HEK293 (cell line): Measurements from ENCODE around the gene CTPS2.
A peak's percentile ranks its signal among the peaks of the same experiment; 100 is the strongest.

Experiments
- CTCF ChIA-PET: fragments of 350-600 bp; formaldehyde crosslinking; extraction: SDS; loops from one replicate; lab custom pipeline; 2021; ENCODE audit warnings: antibody characterized with exemption; lab: Yijun Ruan, JAX
- POLR2A ChIA-PET: fragments of 300-600 bp; formaldehyde crosslinking; extraction: SDS; loops from one replicate; lab custom pipeline; 2020; ENCODE audit warnings: antibody characterized with exemption, inconsistent platforms; lab: Yijun Ruan, JAX
- H3K27ac ChIP-seq: fragments of 200-500 bp; sonication (Bioruptor generic); 2 replicates; pipeline ENCODE4 v1.5.1; 2014; ENCODE audit warnings: low read depth, low read length, control low read depth, inconsistent platforms; ENCODE audit errors: extremely low read depth
- H3K36me3 ChIP-seq, 2 experiments: fragments of 200-500 bp in 1 of 2; sonication (Bioruptor generic) in 1 of 2; 1 replicate in 1 of 2; 2 replicates in 1 of 2; pipeline ENCODE4 v1.5.1; 2014 to 2017; ENCODE audit warnings: inconsistent platforms in 2 of 2, low read length in 2 of 2; ENCODE audit not compliant: control insufficient read depth in 2 of 2, insufficient read depth in 1 of 2
- H3K4me1 ChIP-seq: fragments of 200-500 bp; sonication (Bioruptor generic); 2 replicates; pipeline ENCODE4 v1.5.1; 2014; ENCODE audit warnings: mild to moderate bottlenecking, low read length, inconsistent platforms; ENCODE audit not compliant: control insufficient read depth, insufficient read depth
- H3K4me3 ChIP-seq: 2 replicates; pipeline ENCODE4 v1.5.1; 2011; ENCODE audit warnings: low read depth, mild to moderate bottlenecking, control low read depth, low read length, moderate library complexity
- H3K9me3 ChIP-seq: fragments of 200-500 bp; sonication (Bioruptor generic); 2 replicates; pipeline ENCODE4 v1.5.1; 2014; ENCODE audit warnings: low read depth, low read length, inconsistent platforms; ENCODE audit not compliant: control insufficient read depth, insufficient read depth
- FEZF1 ChIP-seq: fragments of 450-650 bp; formaldehyde crosslinking; IDR thresholded peaks from 2 replicates; pipeline ENCODE4 v1.5.1; 2016; ENCODE audit warnings: missing biosample characterization, missing genetic modification characterization
- GLIS2 ChIP-seq: fragments of 450-650 bp; formaldehyde crosslinking; IDR thresholded peaks from 2 replicates; pipeline ENCODE4 v1.5.1; 2016; ENCODE audit warnings: missing biosample characterization, missing genetic modification characterization
- TCF7L2 ChIP-seq: IDR thresholded peaks from 2 replicates; pipeline ENCODE4 v1.6.1; 2011; ENCODE audit warnings: low read depth, mild to moderate bottlenecking, inconsistent platforms, low read length, moderate library complexity, borderline replicate concordance
- ZBTB21 ChIP-seq: fragments of 450-650 bp; formaldehyde crosslinking; IDR thresholded peaks from 2 replicates; pipeline ENCODE4 v1.5.1; 2017; ENCODE audit warnings: missing biosample characterization, missing genetic modification characterization
- ZNF155 ChIP-seq: fragments of 450-650 bp; formaldehyde crosslinking; IDR thresholded peaks from 2 replicates; pipeline ENCODE4 v1.5.1; 2016; ENCODE audit warnings: missing biosample characterization, missing genetic modification characterization
- ZNF2 ChIP-seq: fragments of 450-650 bp; formaldehyde crosslinking; IDR thresholded peaks from 2 replicates; pipeline ENCODE4 v1.5.1; 2016; ENCODE audit warnings: missing biosample characterization, missing genetic modification characterization
- ZNF302 ChIP-seq: fragments of 450-650 bp; formaldehyde crosslinking; IDR thresholded peaks from 2 replicates; pipeline ENCODE4 v1.5.1; 2016; ENCODE audit warnings: missing biosample characterization, missing genetic modification characterization, low read depth
- ZNF350 ChIP-seq: fragments of 450-650 bp; formaldehyde crosslinking; IDR thresholded peaks from 2 replicates; pipeline ENCODE4 v1.5.0; 2017; ENCODE audit warnings: missing biosample characterization, mild to moderate bottlenecking, missing genetic modification characterization
- ZNF426 ChIP-seq: fragments of 450-650 bp; formaldehyde crosslinking; IDR thresholded peaks from 2 replicates; pipeline ENCODE4 v1.5.1; 2017; ENCODE audit warnings: missing biosample characterization, missing genetic modification characterization, mild to moderate bottlenecking, inconsistent platforms, moderate library complexity
- ZNF701 ChIP-seq: fragments of 450-650 bp; formaldehyde crosslinking; IDR thresholded peaks from 2 replicates; pipeline ENCODE4 v1.5.1; 2016; ENCODE audit warnings: missing biosample characterization, missing genetic modification characterization
- ZNF747 ChIP-seq: fragments of 450-650 bp; formaldehyde crosslinking; IDR thresholded peaks from 2 replicates; pipeline ENCODE4 v1.5.1; 2016; ENCODE audit warnings: missing biosample characterization, missing genetic modification characterization
- ZNF776 ChIP-seq: fragments of 450-650 bp; formaldehyde crosslinking; IDR thresholded peaks from 2 replicates; pipeline ENCODE4 v1.5.0; 2017; ENCODE audit warnings: missing biosample characterization, missing genetic modification characterization, borderline replicate concordance
- TF ChIP-seq, protein P1 (sequence below): fragments of 450-650 bp; formaldehyde crosslinking; IDR thresholded peaks from 2 replicates; pipeline ENCODE4 v1.5.1; 2016; ENCODE audit warnings: missing biosample characterization, missing genetic modification characterization
- TF ChIP-seq, protein P2 (sequence below): fragments of 450-650 bp; IDR thresholded peaks from 2 replicates; pipeline ENCODE4 v1.5.1; 2018; ENCODE audit warnings: missing biosample characterization, missing genetic modification characterization
- TF ChIP-seq, protein P3 (sequence below): fragments of 450-650 bp; formaldehyde crosslinking; IDR thresholded peaks from 2 replicates; pipeline ENCODE4 v1.5.1; 2016; ENCODE audit warnings: missing biosample characterization, missing genetic modification characterization
- TF ChIP-seq, protein P4 (sequence below): fragments of 450-650 bp; formaldehyde crosslinking; IDR thresholded peaks from 2 replicates; pipeline ENCODE4 v1.5.1; 2016; ENCODE audit warnings: missing biosample characterization, missing genetic modification characterization
- TF ChIP-seq, protein P5 (sequence below): fragments of 450-650 bp; formaldehyde crosslinking; IDR thresholded peaks from 2 replicates; pipeline ENCODE4 v1.5.1; 2016; ENCODE audit warnings: missing biosample characterization, missing genetic modification characterization

CTPS2 gene

DNA sequence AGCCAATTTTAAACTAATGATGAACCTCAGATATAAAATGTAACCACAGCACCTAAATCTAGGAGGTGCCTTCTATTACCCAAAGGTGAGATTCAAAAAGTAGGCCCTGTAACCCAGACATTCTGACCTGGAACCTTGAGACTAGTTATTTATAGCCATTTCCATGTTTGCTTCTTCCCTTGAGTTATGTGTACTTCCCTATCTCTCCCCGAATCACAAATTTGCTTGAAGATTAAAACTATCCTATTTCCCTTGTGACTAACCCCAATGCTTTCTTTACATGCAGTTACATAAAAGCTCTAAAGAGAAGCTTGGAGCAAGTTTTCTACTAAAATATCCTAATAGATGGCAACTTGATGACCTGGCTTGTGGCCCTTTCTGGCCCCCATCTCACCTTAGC, 95.1 kb downstream of the CTPS2 start:
- Histone ChIP-seq H3K36me3 (peaks cover 0 to 41% of the 10 kb centered on the region in 2 experiments), H3K27ac (no peak overlapping the region), H3K4me1 (no peaks in the 10 kb centered on the region)
- POLR2A ChIA-PET: no interaction called here
- CTCF ChIA-PET: interaction anchor here (0.8 kb wide), 1 partner anchor 181 kb away, joined by 3 read pairs; no protein-coding TSS in a partner anchor
- TF ChIP-seq, protein P1, sequence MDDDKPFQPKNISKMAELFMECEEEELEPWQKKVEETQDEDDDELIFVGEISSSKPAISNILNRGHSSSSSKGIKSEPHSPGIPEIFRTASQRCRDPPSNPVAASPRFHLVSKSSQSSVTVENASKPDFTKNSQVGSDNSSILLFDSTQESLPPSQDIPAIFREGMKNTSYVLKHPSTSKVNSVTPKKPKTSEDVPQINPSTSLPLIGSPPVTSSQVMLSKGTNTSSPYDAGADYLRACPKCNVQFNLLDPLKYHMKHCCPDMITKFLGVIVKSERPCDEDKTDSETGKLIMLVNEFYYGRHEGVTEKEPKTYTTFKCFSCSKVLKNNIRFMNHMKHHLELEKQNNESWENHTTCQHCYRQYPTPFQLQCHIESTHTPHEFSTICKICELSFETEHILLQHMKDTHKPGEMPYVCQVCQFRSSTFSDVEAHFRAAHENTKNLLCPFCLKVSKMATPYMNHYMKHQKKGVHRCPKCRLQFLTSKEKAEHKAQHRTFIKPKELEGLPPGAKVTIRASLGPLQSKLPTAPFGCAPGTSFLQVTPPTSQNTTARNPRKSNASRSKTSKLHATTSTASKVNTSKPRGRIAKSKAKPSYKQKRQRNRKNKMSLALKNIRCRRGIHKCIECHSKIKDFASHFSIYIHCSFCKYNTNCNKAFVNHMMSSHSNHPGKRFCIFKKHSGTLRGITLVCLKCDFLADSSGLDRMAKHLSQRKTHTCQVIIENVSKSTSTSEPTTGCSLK (tag by site-specific recombination): no peak
- TF ChIP-seq ZNF350 (tag by site-specific recombination): no peak
- no peak for TF ChIP-seq GLIS2 (tag by site-specific recombination)
- TF ChIP-seq ZNF426: no peak
- TF ChIP-seq ZBTB21 (tag by site-specific recombination): no peak
- TF ChIP-seq, protein P2, sequence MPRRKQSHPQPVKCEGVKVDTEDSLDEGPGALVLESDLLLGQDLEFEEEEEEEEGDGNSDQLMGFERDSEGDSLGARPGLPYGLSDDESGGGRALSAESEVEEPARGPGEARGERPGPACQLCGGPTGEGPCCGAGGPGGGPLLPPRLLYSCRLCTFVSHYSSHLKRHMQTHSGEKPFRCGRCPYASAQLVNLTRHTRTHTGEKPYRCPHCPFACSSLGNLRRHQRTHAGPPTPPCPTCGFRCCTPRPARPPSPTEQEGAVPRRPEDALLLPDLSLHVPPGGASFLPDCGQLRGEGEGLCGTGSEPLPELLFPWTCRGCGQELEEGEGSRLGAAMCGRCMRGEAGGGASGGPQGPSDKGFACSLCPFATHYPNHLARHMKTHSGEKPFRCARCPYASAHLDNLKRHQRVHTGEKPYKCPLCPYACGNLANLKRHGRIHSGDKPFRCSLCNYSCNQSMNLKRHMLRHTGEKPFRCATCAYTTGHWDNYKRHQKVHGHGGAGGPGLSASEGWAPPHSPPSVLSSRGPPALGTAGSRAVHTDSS (tag by site-specific recombination): no peak
- TF ChIP-seq ZNF747: no peak
- no peak for TF ChIP-seq FEZF1 (tag by site-specific recombination)
- TF ChIP-seq, protein P3, sequence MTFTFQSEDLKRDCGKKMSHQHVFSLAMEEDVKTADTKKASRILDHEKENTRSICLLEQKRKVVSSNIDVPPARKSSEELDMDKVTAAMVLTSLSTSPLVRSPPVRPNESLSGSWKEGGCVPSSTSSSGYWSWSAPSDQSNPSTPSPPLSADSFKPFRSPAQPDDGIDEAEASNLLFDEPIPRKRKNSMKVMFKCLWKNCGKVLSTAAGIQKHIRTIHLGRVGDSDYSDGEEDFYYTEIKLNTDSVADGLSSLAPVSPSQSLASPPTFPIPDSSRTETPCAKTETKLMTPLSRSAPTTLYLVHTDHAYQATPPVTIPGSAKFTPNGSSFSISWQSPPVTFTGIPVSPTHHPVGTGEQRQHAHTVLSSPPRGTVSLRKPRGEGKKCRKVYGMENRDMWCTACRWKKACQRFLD (tag by site-specific recombination): no peak
- no peak for TF ChIP-seq ZNF2 (tag by site-specific recombination)
- no peak for TF ChIP-seq ZNF155
- TF ChIP-seq ZNF302 (tag by site-specific recombination): no peak
- TF ChIP-seq, protein P4, sequence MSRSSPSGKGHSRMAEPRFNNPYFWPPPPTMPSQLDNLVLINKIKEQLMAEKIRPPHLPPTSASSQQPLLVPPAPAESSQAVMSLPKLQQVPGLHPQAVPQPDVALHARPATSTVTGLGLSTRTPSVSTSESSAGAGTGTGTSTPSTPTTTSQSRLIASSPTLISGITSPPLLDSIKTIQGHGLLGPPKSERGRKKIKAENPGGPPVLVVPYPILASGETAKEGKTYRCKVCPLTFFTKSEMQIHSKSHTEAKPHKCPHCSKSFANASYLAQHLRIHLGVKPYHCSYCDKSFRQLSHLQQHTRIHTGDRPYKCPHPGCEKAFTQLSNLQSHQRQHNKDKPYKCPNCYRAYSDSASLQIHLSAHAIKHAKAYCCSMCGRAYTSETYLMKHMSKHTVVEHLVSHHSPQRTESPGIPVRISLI: no peak
- TF ChIP-seq, all 188 proteins: peak for 0
- no peaks in the 10 kb centered on the region for H3K9me3 ChIP-seq
- H3K4me3 ChIP-seq: no peak overlapping the region

DNA sequence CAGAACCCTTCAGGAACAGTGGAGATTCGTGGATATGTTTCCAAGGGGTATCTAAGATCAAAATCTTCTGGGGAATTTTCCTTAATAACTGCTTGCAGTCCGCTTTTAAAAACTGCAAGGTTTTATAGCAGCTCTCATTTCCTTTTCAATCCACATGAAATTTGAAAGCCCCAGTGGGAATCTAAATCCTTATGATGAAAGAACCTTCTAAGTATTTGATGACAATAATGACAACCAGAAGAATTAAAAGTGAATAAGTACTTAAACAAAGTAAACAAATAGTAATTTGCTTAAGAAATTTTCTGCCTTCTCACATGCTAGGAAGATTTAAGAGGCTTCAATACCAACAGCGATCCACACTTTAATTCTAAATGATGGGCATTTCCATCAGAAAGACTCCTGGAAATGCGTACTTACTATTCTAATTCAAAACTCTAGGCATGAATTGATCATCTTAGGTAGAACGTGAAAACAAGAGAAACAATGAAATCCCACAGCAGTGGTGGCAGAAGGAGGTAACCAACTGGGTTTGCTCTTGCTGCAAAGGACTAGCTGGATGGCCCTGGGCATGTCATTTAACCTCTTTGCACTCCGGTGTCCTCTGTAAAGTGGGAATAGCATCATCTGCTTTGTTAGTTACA, 100.1 kb downstream of the CTPS2 start:
- Histone ChIP-seq H3K36me3 (peaks cover 0 to 32% of the 10 kb centered on the region in 2 experiments), H3K9me3 (no peaks in the 10 kb centered on the region), H3K27ac (no peak overlapping the region), H3K4me1 (no peaks in the 10 kb centered on the region), H3K4me3 (no peak overlapping the region)
- CTCF ChIA-PET: interaction anchor here (0.6 kb wide), 1 partner anchor 1265 kb away, joined by 3 read pairs; no protein-coding TSS in a partner anchor
- POLR2A ChIA-PET: no interaction called here
- TF ChIP-seq ZNF776 (tag by site-specific recombination) (no peak), TCF7L2 (peak; percentile 61; the same call in 1 of the 2 replicates), ZNF701 (tag by site-specific recombination) (no peak)
- TF ChIP-seq, protein P5, sequence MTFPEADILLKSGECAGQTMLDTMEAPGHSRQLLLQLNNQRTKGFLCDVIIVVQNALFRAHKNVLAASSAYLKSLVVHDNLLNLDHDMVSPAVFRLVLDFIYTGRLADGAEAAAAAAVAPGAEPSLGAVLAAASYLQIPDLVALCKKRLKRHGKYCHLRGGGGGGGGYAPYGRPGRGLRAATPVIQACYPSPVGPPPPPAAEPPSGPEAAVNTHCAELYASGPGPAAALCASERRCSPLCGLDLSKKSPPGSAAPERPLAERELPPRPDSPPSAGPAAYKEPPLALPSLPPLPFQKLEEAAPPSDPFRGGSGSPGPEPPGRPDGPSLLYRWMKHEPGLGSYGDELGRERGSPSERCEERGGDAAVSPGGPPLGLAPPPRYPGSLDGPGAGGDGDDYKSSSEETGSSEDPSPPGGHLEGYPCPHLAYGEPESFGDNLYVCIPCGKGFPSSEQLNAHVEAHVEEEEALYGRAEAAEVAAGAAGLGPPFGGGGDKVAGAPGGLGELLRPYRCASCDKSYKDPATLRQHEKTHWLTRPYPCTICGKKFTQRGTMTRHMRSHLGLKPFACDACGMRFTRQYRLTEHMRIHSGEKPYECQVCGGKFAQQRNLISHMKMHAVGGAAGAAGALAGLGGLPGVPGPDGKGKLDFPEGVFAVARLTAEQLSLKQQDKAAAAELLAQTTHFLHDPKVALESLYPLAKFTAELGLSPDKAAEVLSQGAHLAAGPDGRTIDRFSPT (tag by site-specific recombination): no peak
